SK-N-MC (cell line): ENCODE results near the gene TRPT1.

Source experiments
- EZH2 ChIP-seq: fragments of 200-600 bp; sonication (generic); IDR thresholded peaks from one replicate; pipeline ENCODE4 v1.6.1; 2017; ENCODE audit warnings: antibody characterized with exemption
- FOXP2 ChIP-seq: optimal IDR thresholded peaks from 2 replicates; pipeline ENCODE3; 2011; ENCODE audit warnings: mild to moderate bottlenecking, moderate library complexity; ENCODE audit not compliant: insufficient read depth; ENCODE audit errors: extremely low read length, control extremely low read depth
- POLR2AphosphoS5 ChIP-seq: IDR thresholded peaks from 2 replicates; pipeline ENCODE4 v1.6.1; 2012; ENCODE audit warnings: mild to moderate bottlenecking, low read depth, low read length, borderline replicate concordance

- TF ChIP-seq EZH2 = no peak
- no peak; the same call in 1 of the 2 replicates for TF ChIP-seq POLR2AphosphoS5
- TF ChIP-seq FOXP2 = no peak
Observed at GRCh38 chr11:64247729-64248531, 21.9 kb upstream of the TRPT1 start.
